Measurements from ENCODE around the gene UQCC5. TPM values are rescaled to one million over a fixed set of nuclear protein-coding genes. Genes with fewer than 3 reads are reported as not detected.
A peak's percentile ranks its signal among the peaks of the same experiment; 100 is the strongest.
"Not testable (repeated sequence)": the region's sequence is repeated elsewhere in the genome, so short reads cannot be mapped to it uniquely, and the experiment has no call there.

UQCC5 gene
- total RNA-seq, 6 donors from 2014 or later = 2.0 to 43.0 (median 3.0) TPM

- TF ChIP-seq POLR2AphosphoS5 (IDR thresholded peaks at IDR 0.05) (peak in 1 of 2 donors; percentile 21), EP300 (IDR thresholded peaks at IDR 0.05) (peak in 1 of 4 donors; percentile 4), POLR2A (IDR thresholded peaks at IDR 0.05) (no peak), CTCF (IDR thresholded peaks at IDR 0.05) (no peak)
These were observed 11.4 kb upstream of the UQCC5 start for GRCh38 chr3:52524752-52525679.

GRCh38 chr3:52525680-52526561 lies 10.5 kb upstream of the UQCC5 start:
- TF ChIP-seq EP300 (IDR thresholded peaks at IDR 0.05) (no peak), POLR2A (IDR thresholded peaks at IDR 0.05) (peak in 1 of 4 donors; percentile 50)
- peak; percentile 48 to 70 for DNase-seq
- peak; percentile 15 to 78 for ATAC-seq (ENCODE audit: low FRiP score in 2 of 2)
- Histone ChIP-seq H3K4me3 (no peak overlapping the region), H3K27ac (peak overlapping the region; percentile 76 to 83 (median 80)), H3K9me3 (no peaks in the 10 kb centered on the region), H3K27me3 (no peaks in the 10 kb centered on the region), H3K4me1 (peaks cover 45 to 59% (median 50%) of the 10 kb centered on the region in 4 donors), H3K36me3 (peaks cover 0 to 59% (median 17%) of the 10 kb centered on the region in 4 donors)
- WGBS, 2 donors = 70 to 79% methylated on average over 6 to 9 of the region's 9 CpGs

More at GRCh38 chr3:52524752-52525679, 11.4 kb upstream of the UQCC5 start:
- H3K27me3 ChIP-seq = no peaks in the 10 kb centered on the region
- DNase-seq (peak in 1 of 2 donors; percentile 83), ATAC-seq (ENCODE audit: low FRiP score in 2 of 2) (peak in 1 of 2 donors; percentile 67)
- H3K9me3 ChIP-seq = no peaks in the 10 kb centered on the region
- peak overlapping the region; percentile 76 to 83 (median 80) for H3K27ac ChIP-seq
- peaks cover 0 to 68% (median 22%) of the 10 kb centered on the region in 4 donors for H3K36me3 ChIP-seq
- peaks cover 43 to 50% (median 46%) of the 10 kb centered on the region in 4 donors for H3K4me1 ChIP-seq
- no peak overlapping the region for H3K4me3 ChIP-seq
- WGBS, 2 donors = 53% methylated on average over 7 to 33 of the region's 34 CpGs

- WGBS, 2 donors = 77 to 82% methylated on average over 5 of the region's 5 CpGs
These were observed 9.8 kb upstream of the UQCC5 start for GRCh38 chr3:52526671-52527038.

GRCh38 chr3:52527039-52527731 lies 9.2 kb upstream of the UQCC5 start:
- DNase-seq = peak; percentile 61 to 67
- Histone ChIP-seq H3K4me1 (peaks cover 51 to 71% (median 60%) of the 10 kb centered on the region in 4 donors), H3K27ac (peak overlapping the region; percentile 76 to 83 (median 80)), H3K27me3 (no peaks in the 10 kb centered on the region), H3K36me3 (peaks cover 0 to 46% (median 12%) of the 10 kb centered on the region in 4 donors), H3K4me3 (no peak overlapping the region), H3K9me3 (no peaks in the 10 kb centered on the region)
- 76 to 80% methylated on average over 4 to 14 of the region's 14 CpGs for WGBS, 2 donors
- peak in 1 of 2 donors; percentile 0 for ATAC-seq (ENCODE audit: low FRiP score in 2 of 2)
- TF ChIP-seq POLR2AphosphoS5 (IDR thresholded peaks at IDR 0.05) = no peak
- no peak for TF ChIP-seq POLR2A (IDR thresholded peaks at IDR 0.05)
- TF ChIP-seq CTCF (IDR thresholded peaks at IDR 0.05) = no peak
- TF ChIP-seq EP300 (IDR thresholded peaks at IDR 0.05) = no peak

More at GRCh38 chr3:52526671-52527038, 9.8 kb upstream of the UQCC5 start:
- not testable (repeated sequence) for DNase-seq; H3K4me3 ChIP-seq; H3K9me3 ChIP-seq; H3K27me3 ChIP-seq; ATAC-seq (ENCODE audit: low FRiP score in 2 of 2)
- peak overlapping the region; percentile 76 to 83 (median 80) for H3K27ac ChIP-seq
- peaks cover 46 to 66% (median 54%) of the 10 kb centered on the region in 4 donors for H3K4me1 ChIP-seq
- peaks cover 0 to 52% (median 15%) of the 10 kb centered on the region in 4 donors for H3K36me3 ChIP-seq

All from upper lobe of left lung (tissue), 6 donors.